ENCODE measurements around the gene LRRC23. TPM values are rescaled to one million over a fixed set of nuclear protein-coding genes. Genes with fewer than 3 reads are reported as not detected.

The LRRC23 gene
- total and polyA plus RNA-seq, 9 of the 15 experiments (the other 6 are each of a cell fraction or from before 2014, with no cell fraction given) = 2.2 to 7.0 (median 3.0) TPM

GRCh38 chr12:6944381-6945186 lies 40.0 kb downstream of the LRRC23 start (continued):
- TF ChIP-seq ZBTB7A (IDR thresholded peaks at IDR 0.05; ENCODE audit: borderline replicate concordance, control insufficient read depth, low read depth, low read length) = no peak; the same call in 1 of the 2 replicates
- no peak for TF ChIP-seq HDAC6 (IDR thresholded peaks at IDR 0.05; ENCODE audit: low read depth, low read length)
- TF ChIP-seq ZNF408 (CRISPR knock-in tag; IDR thresholded peaks at IDR 0.05; ENCODE audit: low read depth) = no peak
- TF ChIP-seq MCM5 (IDR thresholded peaks at IDR 0.05; ENCODE audit: low read depth) = no peak
- no peak for TF ChIP-seq ZFP1 (CRISPR knock-in tag; IDR thresholded peaks at IDR 0.05)
- TF ChIP-seq ZZZ3 (IDR thresholded peaks at IDR 0.05) = no peak
- TF ChIP-seq POLR2G (IDR thresholded peaks at IDR 0.05; ENCODE audit: low read depth, low read length) = peak; percentile 95
- TF ChIP-seq SAFB (IDR thresholded peaks at IDR 0.05; ENCODE audit: borderline replicate concordance, low read depth, low read length) = 0 out of 2 replicates have a peak, but pooled peaks have one; percentile 32
- TF ChIP-seq EGR1 (conservative IDR thresholded peaks at IDR 0.05) = no peak
- no peak for TF ChIP-seq ZNF384 (IDR thresholded peaks at IDR 0.05; ENCODE audit: low read depth, low read length)
- TF ChIP-seq ZMIZ1 (IDR thresholded peaks at IDR 0.05; ENCODE audit: low read depth in 2 of 2, low read length in 2 of 2) = no peak
- peak in 1 of 2 experiments; percentile 96; a peak in 2 of 4 replicates for TF ChIP-seq NONO (IDR thresholded peaks at IDR 0.05; ENCODE audit: low read depth in 2 of 2, low read length in 1 of 2)
- no peak for TF ChIP-seq POLR2AphosphoS5 (IDR thresholded peaks at IDR 0.05; ENCODE audit: control insufficient read depth, insufficient read depth, low read depth, low read length)
- TF ChIP-seq NCOA2 (IDR thresholded peaks at IDR 0.05; ENCODE audit: partially characterized antibody in 2 of 2) = no peak
- no peak for TF ChIP-seq SMAD3 (CRISPR knock-in tag; conservative IDR thresholded peaks at IDR 0.05)
- TF ChIP-seq DDX20 (tag; IDR thresholded peaks at IDR 0.05; ENCODE audit: low read depth) = no peak
- TF ChIP-seq SREBF1 (IDR thresholded peaks at IDR 0.05; ENCODE audit: borderline replicate concordance, low read depth, low read length) = no peak
- TF ChIP-seq PYGO2 (tag; IDR thresholded peaks at IDR 0.05) = no peak
- no peak for TF ChIP-seq TCF7 (IDR thresholded peaks at IDR 0.05; ENCODE audit: borderline replicate concordance)
- TF ChIP-seq IRF2 (CRISPR knock-in tag; IDR thresholded peaks at IDR 0.05) = no peak
- TF ChIP-seq FOXP1 (CRISPR knock-in tag; IDR thresholded peaks at IDR 0.05) = no peak; the same call in 1 of the 2 replicates
- peak; percentile 64 for TF ChIP-seq PCBP2 (IDR thresholded peaks at IDR 0.05; ENCODE audit: low read depth, low read length, poor library complexity, severe bottlenecking)
